Subcutaneous abdominal adipose tissue (tissue), 5 donors: ENCODE data around the gene SLIT3.

ENCODE experiments used
- H3K27ac ChIP-seq: one replicate; pipeline ENCODE4 v1.7.0; 2013; ENCODE audit warnings: low read depth, mild to moderate bottlenecking, inconsistent platforms, low read length, moderate library complexity
- H3K27me3 ChIP-seq, 5 donors: one replicate each; pipeline ENCODE4 v1.7.0; 2013; ENCODE audit warnings: low read length in 5 of 5, inconsistent platforms in 1 of 5; ENCODE audit not compliant: control insufficient read depth in 5 of 5, insufficient read depth in 4 of 5
- H3K36me3 ChIP-seq, 5 donors: one replicate each; pipeline ENCODE4 v1.7.0; 2013; ENCODE audit warnings: low read length in 5 of 5; ENCODE audit not compliant: control insufficient read depth in 5 of 5, insufficient read depth in 5 of 5
- H3K4me1 ChIP-seq, 5 donors: one replicate each; pipeline ENCODE4 v1.7.0; 2013; ENCODE audit warnings: low read length in 5 of 5, mild to moderate bottlenecking in 3 of 5, moderate library complexity in 1 of 5; ENCODE audit not compliant: control insufficient read depth in 5 of 5, insufficient read depth in 5 of 5
- H3K4me3 ChIP-seq, 5 donors: one replicate each; pipeline ENCODE4 v1.7.0; 2013; ENCODE audit warnings: low read length in 5 of 5, low read depth in 1 of 5
- H3K9ac ChIP-seq, 5 donors: one replicate each; pipeline ENCODE4 v1.7.0; 2013; ENCODE audit warnings: low read length in 5 of 5, mild to moderate bottlenecking in 4 of 5, moderate library complexity in 3 of 5
- H3K9me3 ChIP-seq, 5 donors: one replicate each; pipeline ENCODE4 v1.7.0; 2013; ENCODE audit warnings: low read length in 5 of 5; ENCODE audit not compliant: control insufficient read depth in 5 of 5
- donor health status: healthy.
- donor health status: healthy.
- donor health status: healthy.
- donor health status: healthy.
- donor health status: healthy.

SLIT3 gene

DNA sequence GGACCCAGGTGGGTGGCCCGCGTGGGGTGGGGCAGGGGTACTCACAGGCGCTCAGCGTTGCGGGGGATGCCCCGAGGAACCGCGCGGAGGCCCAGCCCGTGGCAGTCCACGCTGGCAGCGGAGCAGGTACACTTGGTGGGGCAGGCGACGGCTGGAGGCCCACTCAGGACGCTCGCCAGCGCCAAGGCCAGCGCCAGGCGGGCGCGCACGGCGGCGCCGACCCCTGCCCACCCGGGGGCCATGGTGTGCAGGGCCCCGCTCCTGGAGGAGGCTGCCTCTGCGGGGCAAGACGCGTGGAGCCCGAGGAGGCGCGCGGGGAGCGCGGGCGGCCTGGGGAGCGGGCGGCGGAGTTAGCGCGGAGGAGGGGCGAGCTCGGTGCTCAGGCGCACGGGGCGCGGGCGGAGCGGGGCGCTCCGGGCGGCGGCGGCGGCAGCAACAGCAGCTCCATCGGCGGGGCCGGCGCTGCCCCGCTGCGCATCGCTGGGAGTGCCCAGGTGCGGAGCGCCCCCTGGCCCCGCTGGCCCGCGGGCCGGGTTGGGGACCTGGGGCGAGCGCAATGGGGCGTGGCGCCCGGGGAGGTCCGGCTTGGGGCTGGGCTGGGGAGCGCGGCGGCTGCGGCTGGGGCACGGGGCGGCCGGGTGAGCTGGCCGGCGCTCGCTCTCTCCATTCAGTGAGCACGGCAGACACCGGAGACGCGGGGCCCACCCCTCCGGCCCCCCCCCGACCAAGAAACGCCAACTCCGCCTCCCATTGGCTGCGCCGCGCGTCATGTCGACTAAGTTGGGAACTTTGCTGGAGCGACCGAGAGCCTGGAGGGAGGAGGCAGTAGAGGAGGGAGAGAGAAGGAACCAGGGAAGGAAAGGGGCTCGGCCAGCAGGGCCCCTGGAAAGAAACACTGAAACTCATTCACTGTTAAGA lies at the start of gene SLIT3:
Gene SLIT3, minus strand, starts transcription at position 672 of the 918 bp plus-strand sequence. Its CDS starts 430 bp downstream, at position 242.
- Histone ChIP-seq H3K9ac (peak within 1 kb of the TSS in 4 of 5 donors; percentile 26 to 60 (median 40)), H3K27me3 (peaks cover 0 to 5% (median 0%) of the 10 kb centered on the region in 5 donors), H3K4me3 (peak within 1 kb of the TSS; percentile 63 to 78 (median 70)), H3K27ac (peak within 1 kb of the TSS; percentile 77), H3K4me1 (peaks cover 5 to 50% (median 35%) of the 10 kb centered on the region in 5 donors), H3K9me3 (no peaks in the 10 kb centered on the region), H3K36me3 (no peaks in the 10 kb centered on the region)

DNA sequence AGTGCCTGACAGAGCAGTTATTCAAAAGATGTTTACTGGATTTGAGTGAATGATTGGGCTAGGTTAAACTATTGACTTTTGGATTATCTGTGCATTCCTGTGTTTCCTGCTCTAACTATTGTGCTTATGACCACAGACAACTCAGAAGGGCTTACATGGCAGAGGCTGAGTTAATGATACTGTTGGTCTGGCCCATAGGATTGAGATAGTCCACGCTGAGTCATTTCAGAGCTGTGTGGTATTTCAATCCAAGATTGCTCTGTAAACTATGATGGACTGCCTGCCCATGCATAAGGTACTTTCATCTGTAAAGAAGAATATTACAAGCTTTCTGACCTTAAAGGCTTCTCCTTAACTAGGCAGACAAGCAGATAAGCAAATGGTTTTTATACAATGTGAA lies 49.1 kb upstream of the SLIT3 start:
- Histone ChIP-seq H3K9me3 (no peaks in the 10 kb centered on the region), H3K36me3 (no peaks in the 10 kb centered on the region), H3K4me3 (no peak overlapping the region), H3K9ac (no peak overlapping the region), H3K4me1 (peaks cover 0 to 12% (median 2%) of the 10 kb centered on the region in 5 donors), H3K27me3 (peaks cover 0 to 2% (median under 1%) of the 10 kb centered on the region in 5 donors), H3K27ac (no peak overlapping the region)

DNA sequence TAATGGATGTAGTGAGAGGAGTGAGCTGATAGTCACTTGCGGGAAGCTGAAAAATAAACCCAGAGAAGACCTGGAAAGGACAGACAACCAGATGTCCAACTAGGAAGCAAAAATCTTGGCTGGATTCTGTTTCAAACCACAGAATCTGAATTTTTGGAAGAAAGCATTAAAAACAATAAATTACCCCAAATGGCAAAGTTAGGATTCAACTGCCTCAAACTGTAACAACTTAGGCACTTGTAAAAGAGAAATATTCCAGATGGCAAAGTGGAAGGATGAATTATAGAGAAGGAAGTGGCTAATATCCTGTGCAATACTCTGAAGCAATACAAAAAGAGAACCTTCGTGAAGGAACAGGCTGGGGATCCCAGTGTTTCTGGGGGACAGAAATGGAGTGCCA lies 46.8 kb upstream of the SLIT3 start:
- peaks cover 0 to 12% (median 2%) of the 10 kb centered on the region in 5 donors for H3K4me1 ChIP-seq
- no peaks in the 10 kb centered on the region for H3K36me3 ChIP-seq
- peaks cover 0 to 8% (median 2%) of the 10 kb centered on the region in 5 donors for H3K27me3 ChIP-seq
- no peak overlapping the region for H3K4me3 ChIP-seq
- peak overlapping the region; percentile 25 for H3K27ac ChIP-seq
- H3K9me3 ChIP-seq = no peaks in the 10 kb centered on the region
- H3K9ac ChIP-seq = no peak overlapping the region

DNA sequence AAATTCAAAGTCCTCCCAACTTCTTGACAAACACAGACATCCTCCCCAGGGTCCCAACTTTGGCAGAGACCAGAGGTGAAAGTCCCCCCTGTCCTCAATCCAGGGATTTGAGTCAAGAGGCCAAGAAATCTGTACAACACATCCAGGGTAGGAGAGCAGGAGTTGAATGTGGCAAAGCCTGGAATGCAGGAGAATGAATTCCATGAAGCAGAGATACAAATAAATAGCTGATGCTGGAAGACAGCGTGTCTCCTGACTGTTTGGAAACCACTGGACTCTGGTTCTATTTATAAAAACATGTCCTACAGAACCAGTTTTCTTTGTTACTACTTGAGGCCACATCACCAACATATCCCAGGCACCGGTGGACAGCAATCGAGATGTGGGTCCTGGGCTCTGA lies 43.7 kb upstream of the SLIT3 start:
- Histone ChIP-seq H3K27me3 (peaks cover 0 to 8% (median 2%) of the 10 kb centered on the region in 5 donors), H3K36me3 (no peaks in the 10 kb centered on the region), H3K9ac (no peak overlapping the region), H3K9me3 (no peaks in the 10 kb centered on the region), H3K4me1 (peaks cover 0 to 8% (median 2%) of the 10 kb centered on the region in 5 donors), H3K27ac (no peak overlapping the region), H3K4me3 (no peak overlapping the region)

DNA sequence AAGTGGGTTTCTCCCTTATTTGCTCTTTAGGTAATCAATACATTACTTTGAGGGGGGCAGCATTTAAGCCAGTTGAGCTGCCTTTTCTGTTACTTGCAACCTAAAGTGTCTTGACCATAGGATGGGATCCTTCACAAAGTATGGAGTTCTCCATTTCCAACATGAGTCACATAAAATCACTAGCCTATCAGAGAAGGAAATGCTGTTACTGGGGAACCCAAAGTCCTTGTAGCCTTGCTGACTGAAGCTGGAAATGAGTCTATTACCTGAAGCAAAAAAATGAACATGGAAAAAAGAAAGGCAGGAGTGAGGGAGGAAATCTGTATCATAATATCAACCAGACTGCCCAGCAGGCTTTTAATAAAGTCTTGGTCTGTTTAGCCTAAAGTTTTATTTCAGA lies 42.8 kb upstream of the SLIT3 start:
- H3K9ac ChIP-seq = no peak overlapping the region
- no peak overlapping the region for H3K27ac ChIP-seq
- H3K36me3 ChIP-seq = no peaks in the 10 kb centered on the region
- no peaks in the 10 kb centered on the region for H3K9me3 ChIP-seq
- no peak overlapping the region for H3K4me3 ChIP-seq
- peaks cover 0 to 8% (median 2%) of the 10 kb centered on the region in 5 donors for H3K27me3 ChIP-seq
- H3K4me1 ChIP-seq = peaks cover 0 to 8% (median 2%) of the 10 kb centered on the region in 5 donors

DNA sequence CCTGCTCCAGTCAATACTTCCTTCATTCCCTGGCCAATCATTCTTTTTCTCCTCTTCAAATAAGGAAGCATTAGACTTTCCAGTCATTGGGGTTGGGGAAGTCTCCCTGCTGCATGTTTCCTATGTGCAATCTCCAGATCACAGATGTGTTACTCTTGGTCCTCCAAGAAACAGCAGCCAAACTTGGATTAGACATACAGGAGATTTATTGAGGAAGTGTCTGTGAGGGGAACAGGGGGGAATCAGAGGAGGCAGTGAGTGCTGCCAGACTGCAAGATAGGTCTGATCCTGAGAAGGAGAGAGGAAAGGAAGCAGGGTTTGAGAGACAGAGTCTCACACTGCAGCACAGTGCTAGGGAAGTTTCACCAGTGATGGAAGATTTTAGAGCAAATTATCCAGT lies 40.6 kb upstream of the SLIT3 start:
- H3K9ac ChIP-seq = no peak overlapping the region
- H3K4me3 ChIP-seq = no peak overlapping the region
- H3K27ac ChIP-seq = no peak overlapping the region
- peaks cover 0 to 8% (median 2%) of the 10 kb centered on the region in 5 donors for H3K27me3 ChIP-seq
- H3K4me1 ChIP-seq = peaks cover 0 to 6% (median 0%) of the 10 kb centered on the region in 5 donors
- no peaks in the 10 kb centered on the region for H3K36me3 ChIP-seq
- no peaks in the 10 kb centered on the region for H3K9me3 ChIP-seq

DNA sequence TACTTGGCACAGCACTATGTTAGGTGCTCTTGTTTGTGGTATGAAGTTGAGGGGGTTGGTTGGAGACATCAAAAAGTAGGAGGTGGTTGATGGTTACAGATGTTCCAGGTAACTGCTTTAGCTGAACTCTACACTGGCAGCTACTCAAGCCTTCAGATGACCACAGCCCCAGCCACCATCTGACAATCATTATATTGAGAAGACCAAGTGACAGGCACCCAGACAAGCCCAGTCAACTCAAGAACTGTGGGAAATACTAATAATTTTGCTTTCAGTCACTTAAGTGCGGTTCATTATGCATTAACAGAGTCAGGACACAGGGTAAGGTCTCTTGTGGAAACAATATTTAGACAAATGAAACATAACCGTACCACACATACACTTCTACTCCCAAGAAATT lies 38.9 kb upstream of the SLIT3 start:
- no peak overlapping the region for H3K27ac ChIP-seq
- H3K4me1 ChIP-seq = peaks cover 0 to 2% (median 0%) of the 10 kb centered on the region in 5 donors
- H3K36me3 ChIP-seq = no peaks in the 10 kb centered on the region
- H3K9ac ChIP-seq = no peak overlapping the region
- no peak overlapping the region for H3K4me3 ChIP-seq
- H3K27me3 ChIP-seq = peaks cover 0 to 6% (median 3%) of the 10 kb centered on the region in 5 donors
- H3K9me3 ChIP-seq = no peaks in the 10 kb centered on the region

DNA sequence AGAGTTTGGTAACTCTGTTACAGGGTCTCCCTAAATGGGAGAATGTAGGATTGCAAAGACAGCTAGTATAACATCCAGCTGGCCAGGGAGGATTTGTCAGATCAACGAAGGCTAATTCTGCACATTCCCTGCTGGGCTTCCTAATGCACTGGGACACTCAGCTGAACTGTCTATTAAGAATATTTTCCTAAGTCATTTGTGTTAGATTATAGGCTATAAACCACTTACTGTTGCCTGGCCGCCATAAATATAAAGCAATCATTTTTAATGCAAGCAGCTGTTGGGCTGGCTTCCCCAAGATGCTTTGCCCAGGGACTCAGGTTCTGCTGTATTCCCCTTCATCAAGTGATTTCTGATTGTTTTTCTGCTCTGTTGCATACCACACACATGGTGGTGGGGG lies 35.3 kb upstream of the SLIT3 start:
- Histone ChIP-seq H3K27ac (no peak overlapping the region), H3K9me3 (no peaks in the 10 kb centered on the region), H3K4me3 (no peak overlapping the region), H3K27me3 (peaks cover 0 to 3% (median 0%) of the 10 kb centered on the region in 5 donors), H3K9ac (no peak overlapping the region), H3K36me3 (no peaks in the 10 kb centered on the region), H3K4me1 (peaks cover 0 to 4% (median 0%) of the 10 kb centered on the region in 5 donors)

DNA sequence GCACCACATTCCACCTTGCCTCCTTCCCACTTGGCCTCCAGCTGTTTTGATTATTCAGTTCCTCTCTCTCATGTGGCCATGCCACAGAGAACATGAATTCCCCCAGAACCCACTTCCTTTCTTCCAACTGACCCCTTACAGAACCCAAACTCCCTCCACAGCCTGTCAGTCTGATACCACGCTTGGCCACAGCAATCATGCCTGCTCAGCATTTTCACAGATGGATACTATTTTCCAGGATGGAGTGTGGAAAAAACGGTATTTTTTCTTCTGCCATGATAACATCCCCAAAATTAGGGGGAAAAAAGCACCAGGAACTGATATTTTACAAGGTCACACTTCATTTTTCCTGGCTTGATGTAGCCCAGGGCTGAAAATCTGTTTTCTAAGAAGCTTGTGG lies 34.9 kb upstream of the SLIT3 start:
- Histone ChIP-seq H3K27me3 (peaks cover 0 to 3% (median 0%) of the 10 kb centered on the region in 5 donors), H3K9ac (no peak overlapping the region), H3K9me3 (no peaks in the 10 kb centered on the region), H3K36me3 (no peaks in the 10 kb centered on the region), H3K4me3 (no peak overlapping the region), H3K4me1 (peaks cover 0 to 6% (median 0%) of the 10 kb centered on the region in 5 donors), H3K27ac (no peak overlapping the region)

DNA sequence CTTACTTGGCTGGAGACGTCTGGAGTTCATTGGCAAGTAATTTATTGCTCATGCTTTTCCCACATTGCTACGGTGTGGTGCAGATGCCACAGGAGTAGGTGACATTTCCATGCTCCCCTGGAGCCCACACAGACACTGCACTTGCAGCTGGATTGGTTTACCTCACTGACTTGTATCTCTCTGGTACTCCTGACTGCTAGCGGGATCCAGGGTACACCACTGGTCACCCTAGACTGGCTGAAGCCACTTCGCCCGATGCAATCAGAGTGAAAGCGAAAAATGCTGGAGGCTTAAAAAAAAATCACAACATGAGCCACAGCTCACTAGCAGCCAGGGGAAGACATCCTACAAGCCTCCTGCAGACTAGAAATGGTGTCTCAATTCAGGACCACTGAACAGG lies 32.6 kb upstream of the SLIT3 start:
- Histone ChIP-seq H3K9ac (no peak overlapping the region), H3K27ac (no peak overlapping the region), H3K9me3 (no peaks in the 10 kb centered on the region), H3K4me3 (no peak overlapping the region), H3K27me3 (peaks cover 0 to 3% (median 0%) of the 10 kb centered on the region in 5 donors), H3K4me1 (peaks cover 0 to 6% (median 0%) of the 10 kb centered on the region in 5 donors), H3K36me3 (no peaks in the 10 kb centered on the region)
